ENCODE measurements around the gene TLE7. TPM values are rescaled to one million over a fixed set of nuclear protein-coding genes. Genes with fewer than 3 reads are reported as not detected.

Gene TLE7
- total RNA-seq, 1 experiment from 2014 or later, result not detected

GRCh38 chr16:71484006-71484893, 42.4 kb upstream of the TLE7 start:
- intact Hi-C loops (cut with micrococcal nuclease; ENCODE audit: unreplicated experiment), result loop anchor here (1.0 to 5.0 kb wide), 3 partner anchors 22 to 123 kb away; partner anchors contain the start of gene ZNF23
- Mint-ChIP-seq H3K9me3 (ENCODE audit: low read depth, unreplicated experiment) (no peaks in the 10 kb centered on the region), H3K4me1 (ENCODE audit: low read depth, unreplicated experiment) (peaks cover 11% of the 10 kb centered on the region), H3K36me3 (ENCODE audit: insufficient read depth, unreplicated experiment) (peaks cover 12% of the 10 kb centered on the region), H3K27me3 (ENCODE audit: unreplicated experiment) (no peaks in the 10 kb centered on the region), H3K27ac (ENCODE audit: unreplicated experiment) (peak overlapping the region; percentile 56), H3K4me3 (ENCODE audit: low read depth, unreplicated experiment) (peak overlapping the region; percentile 81)
- peak; percentile 86 for DNase-seq
- CTCF ChIA-PET, result interaction anchor here (0.8 to 1.7 kb wide), 5 partner anchors 16 to 55 kb away, joined by 3 to 8 read pairs (median 5); partner anchors contain the start of gene ZNF23
- TSS peak; percentile 96 for BruUV-seq (replicated peaks)
- TF ChIP-seq CTCF (IDR thresholded peaks at IDR 0.05; ENCODE audit: unreplicated experiment), result no peak

- H3K4me1 Mint-ChIP-seq (ENCODE audit: low read depth, unreplicated experiment), result peaks cover 11% of the 10 kb centered on the region
- no TSS peak for BruUV-seq (replicated peaks)
- CTCF ChIA-PET, result interaction anchor here (0.6 kb wide), 1 partner anchor 15 kb away, joined by 3 read pairs; no protein-coding TSS in a partner anchor
Measured at GRCh38 chr16:71482569-71482968, 40.7 kb upstream of the TLE7 start.

GRCh38 chr16:71480956-71481355, 39.1 kb upstream of the TLE7 start:
- Mint-ChIP-seq H3K36me3 (ENCODE audit: insufficient read depth, unreplicated experiment) (peaks cover 25% of the 10 kb centered on the region), H3K27me3 (ENCODE audit: unreplicated experiment) (no peaks in the 10 kb centered on the region), H3K27ac (ENCODE audit: unreplicated experiment) (no peak overlapping the region), H3K4me3 (ENCODE audit: low read depth, unreplicated experiment) (no peak overlapping the region), H3K4me1 (ENCODE audit: low read depth, unreplicated experiment) (peaks cover 11% of the 10 kb centered on the region), H3K9me3 (ENCODE audit: low read depth, unreplicated experiment) (peaks cover 3% of the 10 kb centered on the region)
- TF ChIP-seq CTCF (IDR thresholded peaks at IDR 0.05; ENCODE audit: unreplicated experiment), result no peak
- intact Hi-C loops (cut with micrococcal nuclease; ENCODE audit: unreplicated experiment), result loop anchor here (5.0 kb wide), 2 partner anchors 54 to 126 kb away; no protein-coding TSS in a partner anchor
- CTCF ChIA-PET, result no interaction called here
- BruUV-seq (replicated peaks), result no TSS peak
- no peak for DNase-seq

More at GRCh38 chr16:71482569-71482968, 40.7 kb upstream of the TLE7 start:
- H3K27ac Mint-ChIP-seq (ENCODE audit: unreplicated experiment), result no peak overlapping the region
- DNase-seq, result no peak
- no peaks in the 10 kb centered on the region for H3K27me3 Mint-ChIP-seq (ENCODE audit: unreplicated experiment)
- H3K4me3 Mint-ChIP-seq (ENCODE audit: low read depth, unreplicated experiment), result no peak overlapping the region
- intact Hi-C loops (cut with micrococcal nuclease; ENCODE audit: unreplicated experiment), result loop anchor here (5.0 kb wide), 2 partner anchors 55 to 125 kb away; no protein-coding TSS in a partner anchor
- peaks cover 15% of the 10 kb centered on the region for H3K36me3 Mint-ChIP-seq (ENCODE audit: insufficient read depth, unreplicated experiment)
- no peaks in the 10 kb centered on the region for H3K9me3 Mint-ChIP-seq (ENCODE audit: low read depth, unreplicated experiment)
- no peak for TF ChIP-seq CTCF (IDR thresholded peaks at IDR 0.05; ENCODE audit: unreplicated experiment)

- intact Hi-C loops (cut with micrococcal nuclease; ENCODE audit: unreplicated experiment), result loop anchor here (1.0 kb wide), 2 partner anchors 58 to 63 kb away; no protein-coding TSS in a partner anchor
- Mint-ChIP-seq H3K27ac (ENCODE audit: unreplicated experiment) (no peak overlapping the region), H3K36me3 (ENCODE audit: insufficient read depth, unreplicated experiment) (peaks cover 23% of the 10 kb centered on the region), H3K27me3 (ENCODE audit: unreplicated experiment) (no peaks in the 10 kb centered on the region), H3K4me1 (ENCODE audit: low read depth, unreplicated experiment) (peaks cover 11% of the 10 kb centered on the region), H3K9me3 (ENCODE audit: low read depth, unreplicated experiment) (peaks cover 3% of the 10 kb centered on the region), H3K4me3 (ENCODE audit: low read depth, unreplicated experiment) (no peak overlapping the region)
- peak; percentile 45 for DNase-seq
- no TSS peak for BruUV-seq (replicated peaks)
- TF ChIP-seq CTCF (IDR thresholded peaks at IDR 0.05; ENCODE audit: unreplicated experiment), result peak; percentile 64
- CTCF ChIA-PET, result interaction anchor here (0.6 to 1.1 kb wide), 14 partner anchors 10 to 134 kb away, joined by 3 to 10 read pairs (median 4); partner anchors contain the start of genes ZNF19 and ZNF23
Measured at GRCh38 chr16:71479420-71479819, 37.6 kb upstream of the TLE7 start.
